ENCODE measurements around the gene GMPR.

GRCh38 chr6:16257999-16258708, 19.8 kb downstream of the GMPR start:
- TF ChIP-seq CREB5 (CRISPR knock-in tag; IDR thresholded peaks at IDR 0.05; ENCODE audit: low read depth) (no peak), TCF4 (CRISPR knock-in tag; IDR thresholded peaks at IDR 0.05; ENCODE audit: borderline replicate concordance) (no peak), ESRRG (CRISPR knock-in tag; IDR thresholded peaks at IDR 0.05) (no peak), PPARA (CRISPR knock-in tag; IDR thresholded peaks at IDR 0.05; ENCODE audit: borderline replicate concordance) (no peak), GLIS3 (CRISPR knock-in tag; IDR thresholded peaks at IDR 0.05) (no peak)
